Breast epithelium (tissue), 3 donors: Measurements from ENCODE around the gene SRC.

Experiments used
- POLR2A ChIP-seq: fragments of 450-650 bp; IDR thresholded peaks from one replicate; pipeline ENCODE4 v1.6.1; 2016; ENCODE audit warnings: antibody characterized with exemption, mild to moderate bottlenecking, moderate library complexity
- TF ChIP-seq, protein P1 (sequence below), 3 donors: fragments of 450-650 bp; IDR thresholded peaks; one replicate each; pipeline ENCODE4 v1.5.1; 2016 to 2017; ENCODE audit warnings: antibody characterized with exemption in 3 of 3, mild to moderate bottlenecking in 3 of 3, moderate library complexity in 3 of 3

DNA sequence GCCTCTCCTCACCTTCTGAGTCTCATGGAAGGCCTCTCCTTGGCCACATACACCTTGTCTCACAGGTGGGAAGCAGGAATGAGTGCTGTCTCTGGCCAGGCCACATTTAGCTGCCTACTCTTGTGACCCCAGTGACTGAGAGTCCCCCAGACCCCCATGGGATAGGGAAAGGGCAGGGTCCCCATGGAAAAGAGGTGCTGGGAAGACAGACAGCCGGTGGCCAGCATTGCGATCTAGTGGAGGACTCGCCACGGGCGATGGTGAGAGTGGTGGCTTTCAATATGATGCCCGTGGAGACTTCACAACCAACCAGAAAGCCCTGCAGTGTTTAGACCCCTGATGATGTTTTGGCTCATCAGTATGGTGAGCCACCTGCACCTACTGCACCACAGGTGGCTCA, 36.6 kb upstream of the SRC start:
- TF ChIP-seq POLR2A: no peak
- TF ChIP-seq, protein P1, sequence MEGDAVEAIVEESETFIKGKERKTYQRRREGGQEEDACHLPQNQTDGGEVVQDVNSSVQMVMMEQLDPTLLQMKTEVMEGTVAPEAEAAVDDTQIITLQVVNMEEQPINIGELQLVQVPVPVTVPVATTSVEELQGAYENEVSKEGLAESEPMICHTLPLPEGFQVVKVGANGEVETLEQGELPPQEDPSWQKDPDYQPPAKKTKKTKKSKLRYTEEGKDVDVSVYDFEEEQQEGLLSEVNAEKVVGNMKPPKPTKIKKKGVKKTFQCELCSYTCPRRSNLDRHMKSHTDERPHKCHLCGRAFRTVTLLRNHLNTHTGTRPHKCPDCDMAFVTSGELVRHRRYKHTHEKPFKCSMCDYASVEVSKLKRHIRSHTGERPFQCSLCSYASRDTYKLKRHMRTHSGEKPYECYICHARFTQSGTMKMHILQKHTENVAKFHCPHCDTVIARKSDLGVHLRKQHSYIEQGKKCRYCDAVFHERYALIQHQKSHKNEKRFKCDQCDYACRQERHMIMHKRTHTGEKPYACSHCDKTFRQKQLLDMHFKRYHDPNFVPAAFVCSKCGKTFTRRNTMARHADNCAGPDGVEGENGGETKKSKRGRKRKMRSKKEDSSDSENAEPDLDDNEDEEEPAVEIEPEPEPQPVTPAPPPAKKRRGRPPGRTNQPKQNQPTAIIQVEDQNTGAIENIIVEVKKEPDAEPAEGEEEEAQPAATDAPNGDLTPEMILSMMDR (IDR thresholded peaks at IDR 0.05): no peak
